Muscle layer of colon (tissue), 2 donors: ENCODE measurements around the gene ULBP3.

Experiments
- H3K27ac ChIP-seq: one replicate; pipeline ENCODE4 v1.7.0; 2013; ENCODE audit warnings: low read depth, mild to moderate bottlenecking, low read length, moderate library complexity
- H3K27me3 ChIP-seq, 2 donors: one replicate each; pipeline ENCODE4 v1.7.0; 2013; ENCODE audit warnings: low read length in 2 of 2, mild to moderate bottlenecking in 2 of 2; ENCODE audit not compliant: insufficient read depth in 2 of 2, control insufficient read depth in 1 of 2
- H3K36me3 ChIP-seq: one replicate; pipeline ENCODE4 v1.7.0; 2013; ENCODE audit warnings: mild to moderate bottlenecking, low read length; ENCODE audit not compliant: insufficient read depth
- H3K4me1 ChIP-seq: one replicate; pipeline ENCODE4 v1.7.0; 2013; ENCODE audit warnings: mild to moderate bottlenecking, low read length; ENCODE audit not compliant: insufficient read depth
- H3K4me3 ChIP-seq, 2 donors: one replicate each; pipeline ENCODE4 v1.7.0; 2013; ENCODE audit warnings: low read length in 2 of 2, low read depth in 1 of 2, mild to moderate bottlenecking in 1 of 2, moderate library complexity in 1 of 2
- H3K9ac ChIP-seq: one replicate; pipeline ENCODE4 v1.7.0; 2013; ENCODE audit warnings: low read length
- H3K9me3 ChIP-seq: one replicate; pipeline ENCODE4 v1.7.0; 2013; ENCODE audit warnings: mild to moderate bottlenecking, low read length
- donor health status: abdominal sarcoma.
- donor health status: Adenocarcinoma of cecum.

Gene ULBP3

GRCh38 chr6:150093397-150093796 lies 24.5 kb upstream of the ULBP3 start:
- Histone ChIP-seq H3K27ac (no peak overlapping the region), H3K9ac (no peak overlapping the region), H3K4me1 (no peaks in the 10 kb centered on the region), H3K27me3 (no peaks in the 10 kb centered on the region), H3K9me3 (no peaks in the 10 kb centered on the region), H3K4me3 (no peak overlapping the region), H3K36me3 (no peaks in the 10 kb centered on the region)

- H3K27me3 ChIP-seq: no peaks in the 10 kb centered on the region
- no peak overlapping the region for H3K27ac ChIP-seq
These were observed 22.6 kb upstream of the ULBP3 start for GRCh38 chr6:150091476-150091875.

GRCh38 chr6:150090328-150090727 lies 21.4 kb upstream of the ULBP3 start:
- no peak overlapping the region for H3K27ac ChIP-seq
- no peaks in the 10 kb centered on the region for H3K27me3 ChIP-seq
- no peak overlapping the region for H3K4me3 ChIP-seq
- H3K9me3 ChIP-seq: no peaks in the 10 kb centered on the region
- no peaks in the 10 kb centered on the region for H3K36me3 ChIP-seq
- no peaks in the 10 kb centered on the region for H3K4me1 ChIP-seq
- H3K9ac ChIP-seq: no peak overlapping the region

More at GRCh38 chr6:150091476-150091875, 22.6 kb upstream of the ULBP3 start:
- Histone ChIP-seq H3K9me3 (no peaks in the 10 kb centered on the region), H3K4me1 (no peaks in the 10 kb centered on the region), H3K9ac (no peak overlapping the region), H3K4me3 (no peak overlapping the region), H3K36me3 (no peaks in the 10 kb centered on the region)

GRCh38 chr6:150088481-150089154 lies 19.7 kb upstream of the ULBP3 start:
- H3K36me3 ChIP-seq: no peaks in the 10 kb centered on the region
- no peaks in the 10 kb centered on the region for H3K9me3 ChIP-seq
- H3K27me3 ChIP-seq: no peaks in the 10 kb centered on the region
- H3K9ac ChIP-seq: no peak overlapping the region
- no peak overlapping the region for H3K4me3 ChIP-seq
- H3K27ac ChIP-seq: no peak overlapping the region
- H3K4me1 ChIP-seq: no peaks in the 10 kb centered on the region

- H3K27ac ChIP-seq: no peak overlapping the region
- no peak overlapping the region for H3K4me3 ChIP-seq
- H3K36me3 ChIP-seq: no peaks in the 10 kb centered on the region
- H3K9ac ChIP-seq: no peak overlapping the region
- no peaks in the 10 kb centered on the region for H3K4me1 ChIP-seq
- H3K9me3 ChIP-seq: no peaks in the 10 kb centered on the region
- no peaks in the 10 kb centered on the region for H3K27me3 ChIP-seq
These were observed 18.4 kb upstream of the ULBP3 start for GRCh38 chr6:150087336-150087735.

GRCh38 chr6:150086026-150086425 lies 17.1 kb upstream of the ULBP3 start:
- H3K27ac ChIP-seq: no peak overlapping the region
- H3K27me3 ChIP-seq: no peaks in the 10 kb centered on the region
- no peaks in the 10 kb centered on the region for H3K4me1 ChIP-seq
- no peaks in the 10 kb centered on the region for H3K9me3 ChIP-seq
- no peak overlapping the region for H3K4me3 ChIP-seq
- H3K9ac ChIP-seq: no peak overlapping the region
- no peaks in the 10 kb centered on the region for H3K36me3 ChIP-seq

- Histone ChIP-seq H3K4me3 (no peak overlapping the region), H3K9ac (no peak overlapping the region), H3K36me3 (no peaks in the 10 kb centered on the region), H3K27ac (no peak overlapping the region), H3K9me3 (no peaks in the 10 kb centered on the region), H3K4me1 (no peaks in the 10 kb centered on the region), H3K27me3 (no peaks in the 10 kb centered on the region)
These were observed 15.5 kb upstream of the ULBP3 start for GRCh38 chr6:150084426-150084825.

- Histone ChIP-seq H3K36me3 (no peaks in the 10 kb centered on the region), H3K27ac (no peak overlapping the region), H3K9ac (no peak overlapping the region), H3K27me3 (no peaks in the 10 kb centered on the region), H3K4me3 (no peak overlapping the region), H3K4me1 (no peaks in the 10 kb centered on the region), H3K9me3 (no peaks in the 10 kb centered on the region)
These were observed 14.9 kb upstream of the ULBP3 start for GRCh38 chr6:150083839-150084238.

GRCh38 chr6:150081702-150082101 lies 12.8 kb upstream of the ULBP3 start:
- H3K4me3 ChIP-seq: no peak overlapping the region
- H3K27me3 ChIP-seq: no peaks in the 10 kb centered on the region
- no peak overlapping the region for H3K9ac ChIP-seq
- no peaks in the 10 kb centered on the region for H3K36me3 ChIP-seq
- H3K4me1 ChIP-seq: no peaks in the 10 kb centered on the region
- H3K27ac ChIP-seq: no peak overlapping the region
- no peaks in the 10 kb centered on the region for H3K9me3 ChIP-seq

- no peaks in the 10 kb centered on the region for H3K4me1 ChIP-seq
- no peaks in the 10 kb centered on the region for H3K36me3 ChIP-seq
- no peaks in the 10 kb centered on the region for H3K27me3 ChIP-seq
- no peak overlapping the region for H3K9ac ChIP-seq
- no peak overlapping the region for H3K27ac ChIP-seq
- no peak overlapping the region for H3K4me3 ChIP-seq
- H3K9me3 ChIP-seq: no peaks in the 10 kb centered on the region
These were observed 10.7 kb upstream of the ULBP3 start for GRCh38 chr6:150079604-150080003.

- no peaks in the 10 kb centered on the region for H3K4me1 ChIP-seq
- no peaks in the 10 kb centered on the region for H3K9me3 ChIP-seq
These were observed 9.9 kb upstream of the ULBP3 start for GRCh38 chr6:150078788-150079187.

GRCh38 chr6:150076196-150076893 lies 7.4 kb upstream of the ULBP3 start:
- H3K9me3 ChIP-seq: no peaks in the 10 kb centered on the region
- H3K9ac ChIP-seq: no peak overlapping the region
- no peaks in the 10 kb centered on the region for H3K36me3 ChIP-seq
- H3K4me1 ChIP-seq: no peaks in the 10 kb centered on the region
- H3K27me3 ChIP-seq: no peaks in the 10 kb centered on the region
- no peak overlapping the region for H3K4me3 ChIP-seq
- H3K27ac ChIP-seq: no peak overlapping the region

More at GRCh38 chr6:150078788-150079187, 9.9 kb upstream of the ULBP3 start:
- H3K27ac ChIP-seq: no peak overlapping the region
- H3K36me3 ChIP-seq: no peaks in the 10 kb centered on the region
- no peak overlapping the region for H3K9ac ChIP-seq
- no peaks in the 10 kb centered on the region for H3K27me3 ChIP-seq
- H3K4me3 ChIP-seq: no peak overlapping the region
